ENCODE data around the gene KRT77. TPM values are rescaled to one million over a fixed set of nuclear protein-coding genes. Genes with fewer than 3 reads are reported as not detected.

KRT77 gene
- total and polyA plus RNA-seq, 5 donors from 2014 or later, result not detected

DNA sequence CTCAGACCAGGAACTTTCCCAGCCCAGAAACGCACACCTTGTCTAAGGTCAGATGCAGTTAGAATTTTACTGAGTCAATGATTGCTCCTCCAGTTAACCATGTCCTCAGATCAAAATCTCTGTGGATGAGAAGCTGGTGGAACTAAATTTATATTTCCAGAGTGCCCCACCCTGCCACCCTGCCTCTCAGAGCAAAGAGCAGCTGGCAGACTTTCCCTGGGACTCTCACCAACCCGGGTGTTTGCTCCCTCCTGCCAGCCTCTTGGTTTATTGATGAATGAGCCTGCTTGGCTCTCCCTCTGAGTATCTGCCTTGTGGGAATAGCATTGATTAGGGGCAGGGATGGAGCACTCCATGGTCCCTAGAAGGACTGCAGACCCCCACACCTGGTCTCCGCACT is 17.3 kb downstream of the KRT77 start:
- peaks cover 0 to 30% (median 6%) of the 10 kb centered on the region in 4 donors for H3K4me1 Mint-ChIP-seq

DNA sequence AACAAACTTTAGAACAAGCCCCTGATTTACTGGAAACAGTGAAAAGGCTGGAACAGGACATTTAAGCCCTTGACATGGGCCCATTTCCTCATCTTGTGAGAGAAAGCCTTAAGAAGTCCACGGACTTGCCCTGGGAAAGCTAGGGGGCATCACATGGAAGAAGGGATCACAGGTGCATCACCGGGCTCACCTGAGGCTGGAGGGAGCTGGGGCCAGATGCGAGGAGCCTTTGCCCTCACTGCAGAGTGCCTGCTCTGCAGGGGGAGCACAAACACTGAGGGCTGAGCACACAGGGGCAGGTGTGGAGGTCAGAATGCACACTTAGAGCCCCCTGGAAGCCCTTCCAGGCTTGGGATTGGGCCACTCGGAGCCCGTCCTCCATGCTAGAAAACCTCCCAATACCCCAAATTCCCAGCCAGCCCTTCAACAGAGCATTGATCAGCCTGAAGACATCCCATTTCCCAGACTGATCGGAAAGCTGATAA is 17.9 kb downstream of the KRT77 start:
- no peaks in the 10 kb centered on the region for H3K4me1 ChIP-seq (ENCODE audit: control insufficient read depth, insufficient read depth, low read length, poor library complexity, severe bottlenecking)
- no peaks in the 10 kb centered on the region for H3K9me3 Mint-ChIP-seq
- no peaks in the 10 kb centered on the region for H3K9me3 ChIP-seq (ENCODE audit: control insufficient read depth in 2 of 2, low read length in 2 of 2)
- H3K27ac Mint-ChIP-seq, result no peak overlapping the region
- no peaks in the 10 kb centered on the region for H3K36me3 ChIP-seq (ENCODE audit: control insufficient read depth, insufficient read depth, low read length)
- no peaks in the 10 kb centered on the region for H3K27me3 ChIP-seq (ENCODE audit: control insufficient read depth, insufficient read depth, low read length)
- no peak for ATAC-seq (ENCODE audit: low read depth in 2 of 2)
- H3K27me3 Mint-ChIP-seq, result peaks cover 28% of the 10 kb centered on the region
- H3K27ac ChIP-seq (ENCODE audit: insufficient read depth, low read length, poor library complexity, severe bottlenecking), result no peak overlapping the region
- no peaks in the 10 kb centered on the region for H3K36me3 Mint-ChIP-seq
- DNase-seq, result no peak
- peaks cover 0 to 27% (median 3%) of the 10 kb centered on the region in 4 donors for H3K4me1 Mint-ChIP-seq
- no peak overlapping the region for H3K4me3 Mint-ChIP-seq
- H3K4me3 ChIP-seq (ENCODE audit: low read depth, low read length), result no peak overlapping the region

More for the DNA sequence above, 17.3 kb downstream of the KRT77 start:
- no peak overlapping the region for H3K4me3 ChIP-seq (ENCODE audit: low read depth, low read length)
- H3K36me3 ChIP-seq (ENCODE audit: control insufficient read depth, insufficient read depth, low read length), result no peaks in the 10 kb centered on the region
- no peak for DNase-seq
- Mint-ChIP-seq H3K27ac (no peak overlapping the region), H3K9me3 (no peaks in the 10 kb centered on the region), H3K4me3 (no peak overlapping the region), H3K27me3 (peaks cover 33% of the 10 kb centered on the region), H3K36me3 (no peaks in the 10 kb centered on the region)
- no peaks in the 10 kb centered on the region for H3K9me3 ChIP-seq (ENCODE audit: control insufficient read depth in 2 of 2, low read length in 2 of 2)
- H3K27ac ChIP-seq (ENCODE audit: insufficient read depth, low read length, poor library complexity, severe bottlenecking), result no peak overlapping the region
- H3K27me3 ChIP-seq (ENCODE audit: control insufficient read depth, insufficient read depth, low read length), result no peaks in the 10 kb centered on the region
- H3K4me1 ChIP-seq (ENCODE audit: control insufficient read depth, insufficient read depth, low read length, poor library complexity, severe bottlenecking), result peaks cover 6% of the 10 kb centered on the region
- ATAC-seq (ENCODE audit: low read depth in 2 of 2), result no peak

DNA sequence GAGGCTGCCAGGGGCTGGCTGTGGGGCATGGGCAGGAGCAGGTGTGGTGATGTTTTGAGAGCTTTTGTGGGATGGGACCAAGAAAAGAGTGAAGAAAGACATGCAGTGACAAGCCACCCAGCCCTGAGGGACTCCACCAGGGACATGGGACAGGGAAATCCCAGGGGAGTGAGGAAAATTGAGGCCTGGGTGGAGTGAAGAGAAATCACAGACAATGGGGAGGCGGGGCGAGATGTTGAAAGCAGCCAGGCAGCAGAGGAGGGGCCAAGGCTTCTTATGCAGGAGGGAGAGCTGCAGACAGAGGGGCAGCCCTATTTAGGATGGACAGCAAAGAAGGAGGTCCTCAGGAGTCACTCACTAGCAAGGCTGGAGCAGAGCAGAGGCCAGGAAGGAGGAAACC is 18.9 kb downstream of the KRT77 start:
- Histone ChIP-seq H3K27me3 (ENCODE audit: control insufficient read depth, insufficient read depth, low read length) (no peaks in the 10 kb centered on the region), H3K9me3 (ENCODE audit: control insufficient read depth in 2 of 2, low read length in 2 of 2) (no peaks in the 10 kb centered on the region), H3K4me1 (ENCODE audit: control insufficient read depth, insufficient read depth, low read length, poor library complexity, severe bottlenecking) (no peaks in the 10 kb centered on the region), H3K36me3 (ENCODE audit: control insufficient read depth, insufficient read depth, low read length) (no peaks in the 10 kb centered on the region), H3K27ac (ENCODE audit: insufficient read depth, low read length, poor library complexity, severe bottlenecking) (no peak overlapping the region), H3K4me3 (ENCODE audit: low read depth, low read length) (no peak overlapping the region)
- H3K27ac Mint-ChIP-seq, result no peak overlapping the region
- ATAC-seq (ENCODE audit: low read depth in 2 of 2) (no peak), DNase-seq (no peak)
- H3K9me3 Mint-ChIP-seq, result no peaks in the 10 kb centered on the region
- H3K4me1 Mint-ChIP-seq, result peaks cover 0 to 20% (median 2%) of the 10 kb centered on the region in 4 donors
- no peak overlapping the region for H3K4me3 Mint-ChIP-seq
- H3K36me3 Mint-ChIP-seq, result no peaks in the 10 kb centered on the region
- peaks cover 21% of the 10 kb centered on the region for H3K27me3 Mint-ChIP-seq

DNA sequence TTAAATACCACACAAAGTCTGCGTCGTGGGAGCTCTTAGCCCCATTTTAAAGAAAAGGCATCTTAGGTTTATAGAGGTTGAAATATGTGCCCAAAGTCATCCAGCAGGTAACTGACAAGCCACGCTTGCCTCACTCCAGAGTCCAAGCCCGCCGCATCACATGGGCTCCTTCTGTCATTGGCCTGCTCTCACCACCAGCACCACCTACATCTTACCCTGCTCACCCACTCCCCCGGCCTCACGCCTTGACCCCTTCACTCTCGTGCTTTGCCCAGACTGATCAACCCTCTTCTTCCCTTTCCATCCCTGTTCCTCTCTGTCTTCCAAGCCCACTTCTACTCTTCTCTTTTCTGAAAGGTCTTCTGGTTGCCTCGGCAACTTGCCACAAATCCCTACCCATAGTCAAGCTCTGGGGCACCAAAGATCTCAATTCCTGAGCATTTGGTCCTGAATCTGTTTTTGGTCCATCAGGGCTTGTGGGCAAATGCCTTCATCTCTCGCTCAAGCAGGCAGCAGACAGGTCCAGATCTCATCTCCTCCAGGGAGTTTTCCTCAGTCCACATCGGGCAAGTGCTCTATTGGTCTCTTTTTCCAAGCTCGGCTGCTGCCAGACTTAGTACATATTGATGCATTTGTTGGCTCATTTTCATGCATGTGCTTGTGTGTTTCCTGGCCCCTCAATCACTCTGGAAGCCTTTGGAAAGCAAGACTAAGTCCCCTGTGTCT is 19.6 kb downstream of the KRT77 start:
- no peaks in the 10 kb centered on the region for H3K36me3 ChIP-seq (ENCODE audit: control insufficient read depth, insufficient read depth, low read length)
- no peaks in the 10 kb centered on the region for H3K27me3 ChIP-seq (ENCODE audit: control insufficient read depth, insufficient read depth, low read length)
- ATAC-seq (ENCODE audit: low read depth in 2 of 2) (no peak), DNase-seq (no peak)
- no peak overlapping the region for H3K4me3 ChIP-seq (ENCODE audit: low read depth, low read length)
- no peak overlapping the region for H3K27ac ChIP-seq (ENCODE audit: insufficient read depth, low read length, poor library complexity, severe bottlenecking)
- H3K9me3 ChIP-seq (ENCODE audit: control insufficient read depth in 2 of 2, low read length in 2 of 2), result no peaks in the 10 kb centered on the region
- peak overlapping the region in 1 of 3 donors; percentile 1 for H3K27ac Mint-ChIP-seq
- no peaks in the 10 kb centered on the region for H3K9me3 Mint-ChIP-seq
- no peaks in the 10 kb centered on the region for H3K4me1 ChIP-seq (ENCODE audit: control insufficient read depth, insufficient read depth, low read length, poor library complexity, severe bottlenecking)
- peaks cover 18% of the 10 kb centered on the region for H3K27me3 Mint-ChIP-seq
- no peaks in the 10 kb centered on the region for H3K36me3 Mint-ChIP-seq
- H3K4me1 Mint-ChIP-seq, result peaks cover 0 to 18% (median 2%) of the 10 kb centered on the region in 4 donors
- no peak overlapping the region for H3K4me3 Mint-ChIP-seq

DNA sequence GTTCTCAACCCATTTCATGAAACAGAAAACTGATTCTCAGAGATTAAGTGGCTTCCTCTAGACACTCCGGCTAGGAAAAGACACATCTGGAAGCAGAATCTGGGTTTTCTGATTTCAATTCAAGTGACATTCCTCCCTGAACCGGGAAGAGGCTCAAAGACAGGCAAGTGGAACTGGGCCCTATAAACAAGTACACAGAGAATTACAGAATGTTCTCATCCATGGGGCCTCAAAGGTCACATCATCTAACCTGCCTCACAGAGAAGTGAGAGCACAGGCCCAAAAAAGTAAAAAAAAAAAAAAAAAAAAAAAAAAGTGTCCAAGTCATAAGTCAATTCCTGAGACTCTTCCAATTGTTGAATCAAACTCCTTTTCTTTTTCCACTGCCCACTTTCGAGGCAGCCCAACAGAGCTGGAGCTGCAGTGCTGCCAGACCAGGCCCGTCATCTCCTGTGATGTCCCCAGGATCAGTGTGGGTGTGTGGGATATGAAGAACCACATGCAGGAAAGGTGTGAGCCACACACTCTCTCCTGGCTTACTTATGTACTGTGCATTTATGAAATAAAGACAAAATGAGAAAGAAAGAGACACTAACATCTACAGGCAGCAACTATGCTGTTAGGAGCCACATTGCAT is 20.3 kb downstream of the KRT77 start:
- Histone ChIP-seq H3K4me1 (ENCODE audit: control insufficient read depth, insufficient read depth, low read length, poor library complexity, severe bottlenecking) (no peaks in the 10 kb centered on the region), H3K4me3 (ENCODE audit: low read depth, low read length) (no peak overlapping the region), H3K36me3 (ENCODE audit: control insufficient read depth, insufficient read depth, low read length) (no peaks in the 10 kb centered on the region), H3K9me3 (ENCODE audit: control insufficient read depth in 2 of 2, low read length in 2 of 2) (no peaks in the 10 kb centered on the region), H3K27ac (ENCODE audit: insufficient read depth, low read length, poor library complexity, severe bottlenecking) (no peak overlapping the region), H3K27me3 (ENCODE audit: control insufficient read depth, insufficient read depth, low read length) (no peaks in the 10 kb centered on the region)
- no peaks in the 10 kb centered on the region for H3K36me3 Mint-ChIP-seq
- no peak overlapping the region for H3K4me3 Mint-ChIP-seq
- H3K4me1 Mint-ChIP-seq, result peaks cover 0 to 18% (median 2%) of the 10 kb centered on the region in 4 donors
- no peak for DNase-seq
- peak overlapping the region in 1 of 3 donors; percentile 1 for H3K27ac Mint-ChIP-seq
- peaks cover 11% of the 10 kb centered on the region for H3K27me3 Mint-ChIP-seq
- no peaks in the 10 kb centered on the region for H3K9me3 Mint-ChIP-seq
- ATAC-seq (ENCODE audit: low read depth in 2 of 2), result no peak

DNA sequence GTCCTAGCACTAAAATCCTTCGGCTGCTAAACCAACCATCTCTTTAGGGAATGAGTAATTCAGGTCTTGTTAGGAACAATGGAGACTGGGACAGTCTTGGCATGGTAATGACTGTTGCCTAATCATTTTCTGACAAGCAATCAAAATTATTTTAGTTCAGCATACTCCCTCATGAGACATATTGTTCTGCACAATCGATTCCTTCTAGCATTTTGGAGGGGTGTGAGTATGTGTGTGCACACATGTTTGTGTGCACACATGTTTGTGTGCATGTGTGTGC is 21.0 kb downstream of the KRT77 start:
- H3K9me3 Mint-ChIP-seq, result no peaks in the 10 kb centered on the region
- H3K36me3 ChIP-seq (ENCODE audit: control insufficient read depth, insufficient read depth, low read length), result no peaks in the 10 kb centered on the region
- no peaks in the 10 kb centered on the region for H3K27me3 ChIP-seq (ENCODE audit: control insufficient read depth, insufficient read depth, low read length)
- no peak overlapping the region for H3K4me3 ChIP-seq (ENCODE audit: low read depth, low read length)
- H3K27me3 Mint-ChIP-seq, result peaks cover 11% of the 10 kb centered on the region
- H3K27ac ChIP-seq (ENCODE audit: insufficient read depth, low read length, poor library complexity, severe bottlenecking), result no peak overlapping the region
- ATAC-seq (ENCODE audit: low read depth in 2 of 2), result no peak
- no peak for DNase-seq
- H3K4me1 Mint-ChIP-seq, result peaks cover 0 to 18% (median 2%) of the 10 kb centered on the region in 4 donors
- no peak overlapping the region for H3K4me3 Mint-ChIP-seq
- H3K9me3 ChIP-seq (ENCODE audit: control insufficient read depth in 2 of 2, low read length in 2 of 2), result no peaks in the 10 kb centered on the region
- peak overlapping the region in 1 of 3 donors; percentile 49 for H3K27ac Mint-ChIP-seq
- H3K36me3 Mint-ChIP-seq, result no peaks in the 10 kb centered on the region
- H3K4me1 ChIP-seq (ENCODE audit: control insufficient read depth, insufficient read depth, low read length, poor library complexity, severe bottlenecking), result no peaks in the 10 kb centered on the region

DNA sequence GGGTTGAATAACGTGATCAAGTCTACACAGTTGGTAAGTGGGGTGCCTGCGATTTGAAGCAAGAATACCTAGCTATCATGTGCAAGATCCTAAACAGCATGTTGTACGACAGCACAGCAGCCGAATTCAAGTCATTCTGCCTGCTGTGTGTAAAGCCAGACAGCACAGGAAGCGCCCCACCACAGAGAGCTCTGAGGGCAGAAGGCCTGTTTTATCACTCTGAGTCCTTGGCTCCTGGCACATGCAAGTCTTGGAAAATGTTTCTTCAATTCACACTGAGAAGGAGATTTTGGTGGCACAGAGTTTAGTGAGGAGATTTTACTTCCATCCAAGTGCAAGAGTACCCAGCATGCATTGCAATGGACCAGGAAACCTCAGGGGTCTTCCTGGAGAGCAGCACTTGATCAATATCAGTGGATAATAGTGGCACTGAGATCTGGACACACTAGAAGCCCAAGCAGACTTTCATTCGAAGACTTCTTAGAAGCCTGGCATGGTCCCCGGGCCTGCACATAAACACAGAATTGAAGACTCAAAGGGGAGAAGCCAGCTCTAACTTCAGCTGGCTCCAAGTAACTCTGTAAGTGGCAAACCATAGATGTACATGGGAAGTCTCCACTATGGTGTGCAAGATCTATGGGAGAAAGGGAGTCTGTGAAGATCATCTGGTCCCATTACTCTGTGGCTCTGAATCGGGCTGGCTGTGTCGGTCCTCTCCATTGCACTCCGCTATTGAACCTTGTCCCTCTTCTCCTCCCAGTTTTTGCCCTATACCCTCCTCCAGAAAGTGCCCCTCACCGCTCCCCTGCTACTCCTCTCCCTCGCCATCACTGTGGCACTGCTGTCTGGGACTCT is 21.6 kb downstream of the KRT77 start:
- no peaks in the 10 kb centered on the region for H3K36me3 Mint-ChIP-seq
- peak overlapping the region in 1 of 4 donors; percentile 6 for H3K4me3 Mint-ChIP-seq
- no peaks in the 10 kb centered on the region for H3K4me1 ChIP-seq (ENCODE audit: control insufficient read depth, insufficient read depth, low read length, poor library complexity, severe bottlenecking)
- peak; percentile 55 to 81 for ATAC-seq (ENCODE audit: low read depth in 2 of 2)
- peaks cover 11% of the 10 kb centered on the region for H3K27me3 Mint-ChIP-seq
- peak overlapping the region in 2 of 3 donors; percentile 37 to 81 for H3K27ac Mint-ChIP-seq
- no peaks in the 10 kb centered on the region for H3K27me3 ChIP-seq (ENCODE audit: control insufficient read depth, insufficient read depth, low read length)
- H3K4me3 ChIP-seq (ENCODE audit: low read depth, low read length), result no peak overlapping the region
- no peaks in the 10 kb centered on the region for H3K9me3 ChIP-seq (ENCODE audit: control insufficient read depth in 2 of 2, low read length in 2 of 2)
- H3K36me3 ChIP-seq (ENCODE audit: control insufficient read depth, insufficient read depth, low read length), result no peaks in the 10 kb centered on the region
- peaks cover 0 to 18% (median 2%) of the 10 kb centered on the region in 4 donors for H3K4me1 Mint-ChIP-seq
- DNase-seq, result peak in 2 of 3 donors; percentile 14 to 33
- no peak overlapping the region for H3K27ac ChIP-seq (ENCODE audit: insufficient read depth, low read length, poor library complexity, severe bottlenecking)
- H3K9me3 Mint-ChIP-seq, result no peaks in the 10 kb centered on the region

Measured in CD4-positive, CD25-positive, alpha-beta regulatory T cell (primary cell).